ENCODE measurements around the gene BCKDHA. TPM values are rescaled to one million over a fixed set of nuclear protein-coding genes. Genes with fewer than 3 reads are reported as not detected.

BCKDHA gene
- total and polyA plus RNA-seq, 4 donors: 20.0 to 32.4 (median 28.4) TPM

DNA sequence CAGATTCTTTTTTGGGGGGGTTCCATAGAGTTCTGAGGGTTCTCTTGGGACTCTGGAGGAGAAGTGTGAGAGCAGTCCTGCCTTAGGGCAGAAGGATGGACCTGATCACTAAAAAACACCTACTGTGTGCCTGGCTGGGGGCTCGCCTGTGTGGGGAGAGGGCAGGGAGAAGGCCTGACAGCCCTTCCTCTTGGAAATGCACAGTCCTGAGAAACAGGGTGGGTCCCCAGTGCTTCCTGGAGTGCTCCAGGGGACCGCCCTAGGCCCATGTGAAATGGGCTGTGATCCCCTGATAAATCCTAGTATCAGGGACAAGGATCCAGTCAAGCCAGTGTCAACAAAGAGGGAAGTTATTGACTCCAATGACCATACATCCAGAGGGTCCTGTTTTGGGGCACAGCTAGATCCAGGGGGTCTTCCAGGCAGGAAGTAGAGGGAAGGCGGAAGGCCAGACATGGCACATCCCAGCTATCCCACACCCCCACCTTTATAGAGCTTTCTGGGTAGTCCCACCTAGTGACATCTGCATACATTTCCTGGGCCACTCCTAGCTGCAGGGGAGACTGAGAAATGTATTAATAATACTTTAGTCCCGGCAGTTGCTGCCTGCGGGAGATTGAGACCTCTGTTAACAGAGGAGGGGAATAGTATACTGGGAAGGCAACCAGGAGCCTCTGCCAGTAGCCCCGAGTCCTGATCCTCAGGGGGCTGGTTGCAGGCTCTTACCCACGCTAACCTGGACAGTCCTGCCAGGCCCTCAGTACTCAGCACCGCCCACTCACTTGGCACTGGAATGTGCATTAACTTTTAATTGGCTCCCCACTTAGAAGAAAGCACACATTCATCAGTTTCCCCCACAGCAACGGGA, 13.7 kb downstream of the BCKDHA start:
- 68% methylated on average over 7 of the region's 9 CpGs for whole genome bisulfite sequencing (ENCODE audit: insufficient coverage)
- no peak overlapping the region for H3K4me3 ChIP-seq (ENCODE audit: low read depth, low read length)
- peaks cover 55% of the 10 kb centered on the region for H3K36me3 ChIP-seq (ENCODE audit: control insufficient read depth, insufficient read depth, low read length)
- H3K9me3 ChIP-seq (ENCODE audit: control insufficient read depth, insufficient read depth, low read length): no peaks in the 10 kb centered on the region
- no peak for DNase-seq (ENCODE audit: low read depth in 4 of 6, low spot score in 6 of 6)
- no peak overlapping the region for H3K27ac ChIP-seq (ENCODE audit: low read depth, low read length)
- no peaks in the 10 kb centered on the region for H3K27me3 ChIP-seq (ENCODE audit: control insufficient read depth, insufficient read depth, low read length)
- peaks cover 15% of the 10 kb centered on the region for H3K4me1 ChIP-seq (ENCODE audit: control insufficient read depth, insufficient read depth, low read length)

DNA sequence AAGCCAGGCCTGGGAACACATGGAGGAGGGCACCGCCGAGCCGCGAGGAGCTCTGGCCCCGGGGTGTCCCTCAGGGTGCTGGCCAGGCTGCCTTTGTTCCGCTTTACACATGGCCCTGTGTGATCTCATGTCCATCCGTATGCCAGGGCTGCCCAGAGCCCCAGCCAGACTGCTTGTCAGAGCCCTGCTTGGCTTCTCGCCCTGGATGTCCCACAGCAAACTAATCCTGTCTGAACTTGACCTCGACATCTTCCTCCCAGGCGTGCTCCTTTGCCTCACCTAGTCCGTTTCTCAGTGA, 14.3 kb downstream of the BCKDHA start:
- DNase-seq (ENCODE audit: low read depth in 4 of 6, low spot score in 6 of 6): no peak
- Histone ChIP-seq H3K4me3 (ENCODE audit: low read depth, low read length) (no peak overlapping the region), H3K4me1 (ENCODE audit: control insufficient read depth, insufficient read depth, low read length) (peaks cover 15% of the 10 kb centered on the region), H3K36me3 (ENCODE audit: control insufficient read depth, insufficient read depth, low read length) (peaks cover 61% of the 10 kb centered on the region), H3K27ac (ENCODE audit: low read depth, low read length) (no peak overlapping the region), H3K9me3 (ENCODE audit: control insufficient read depth, insufficient read depth, low read length) (no peaks in the 10 kb centered on the region), H3K27me3 (ENCODE audit: control insufficient read depth, insufficient read depth, low read length) (no peaks in the 10 kb centered on the region)
- WGBS (ENCODE audit: insufficient coverage): 57% methylated on average over 11 of the region's 11 CpGs

DNA sequence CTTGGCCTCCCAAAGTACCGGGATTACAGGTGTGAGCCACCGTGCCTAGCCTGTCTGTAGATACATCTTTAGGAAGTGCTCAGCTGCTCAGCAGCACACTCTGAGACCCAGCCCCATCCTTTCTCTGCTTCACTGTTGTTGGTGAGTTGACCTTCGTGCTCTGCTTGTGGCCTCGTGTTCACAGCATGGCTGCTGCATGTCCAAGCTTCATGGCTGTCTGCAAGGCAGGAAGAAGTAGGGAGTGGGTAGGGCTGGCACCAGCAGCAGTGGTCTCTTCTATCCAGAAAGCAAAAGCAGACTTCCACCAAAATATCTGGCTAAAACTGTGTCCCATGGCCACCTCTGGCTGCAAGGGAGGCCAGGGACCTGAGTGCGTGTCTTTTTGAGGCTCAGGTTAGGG, 15.3 kb downstream of the BCKDHA start:
- 93% methylated on average over 5 of the region's 5 CpGs for WGBS (ENCODE audit: insufficient coverage)
- no peaks in the 10 kb centered on the region for H3K27me3 ChIP-seq (ENCODE audit: control insufficient read depth, insufficient read depth, low read length)
- no peak for DNase-seq (ENCODE audit: low read depth in 4 of 6, low spot score in 6 of 6)
- H3K27ac ChIP-seq (ENCODE audit: low read depth, low read length): no peak overlapping the region
- H3K9me3 ChIP-seq (ENCODE audit: control insufficient read depth, insufficient read depth, low read length): no peaks in the 10 kb centered on the region
- H3K36me3 ChIP-seq (ENCODE audit: control insufficient read depth, insufficient read depth, low read length): peaks cover 71% of the 10 kb centered on the region
- H3K4me3 ChIP-seq (ENCODE audit: low read depth, low read length): no peak overlapping the region
- H3K4me1 ChIP-seq (ENCODE audit: control insufficient read depth, insufficient read depth, low read length): peaks cover 15% of the 10 kb centered on the region

DNA sequence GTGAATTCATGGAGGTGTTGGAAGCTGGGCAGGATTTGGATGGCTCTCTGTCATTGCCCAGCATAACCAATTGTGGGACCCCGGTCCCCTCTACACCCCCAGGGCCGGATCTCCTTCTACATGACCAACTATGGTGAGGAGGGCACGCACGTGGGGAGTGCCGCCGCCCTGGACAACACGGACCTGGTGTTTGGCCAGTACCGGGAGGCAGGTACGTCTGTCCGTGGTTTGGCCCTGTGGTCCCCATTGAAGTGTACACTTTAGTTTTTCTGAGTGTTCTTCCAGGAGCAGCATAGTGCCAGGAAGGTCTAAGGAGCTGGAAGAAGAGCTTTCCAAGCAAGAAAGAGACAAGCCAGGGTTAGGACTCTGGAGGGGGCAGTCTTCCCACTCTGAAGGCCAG, 16.3 kb downstream of the BCKDHA start:
- WGBS (ENCODE audit: insufficient coverage): 93% methylated on average over 9 of the region's 10 CpGs
- DNase-seq (ENCODE audit: low read depth in 4 of 6, low spot score in 6 of 6): no peak
- no peaks in the 10 kb centered on the region for H3K27me3 ChIP-seq (ENCODE audit: control insufficient read depth, insufficient read depth, low read length)
- no peak overlapping the region for H3K4me3 ChIP-seq (ENCODE audit: low read depth, low read length)
- H3K36me3 ChIP-seq (ENCODE audit: control insufficient read depth, insufficient read depth, low read length): peaks cover 79% of the 10 kb centered on the region
- no peak overlapping the region for H3K27ac ChIP-seq (ENCODE audit: low read depth, low read length)
- no peaks in the 10 kb centered on the region for H3K9me3 ChIP-seq (ENCODE audit: control insufficient read depth, insufficient read depth, low read length)
- peaks cover 15% of the 10 kb centered on the region for H3K4me1 ChIP-seq (ENCODE audit: control insufficient read depth, insufficient read depth, low read length)

DNA sequence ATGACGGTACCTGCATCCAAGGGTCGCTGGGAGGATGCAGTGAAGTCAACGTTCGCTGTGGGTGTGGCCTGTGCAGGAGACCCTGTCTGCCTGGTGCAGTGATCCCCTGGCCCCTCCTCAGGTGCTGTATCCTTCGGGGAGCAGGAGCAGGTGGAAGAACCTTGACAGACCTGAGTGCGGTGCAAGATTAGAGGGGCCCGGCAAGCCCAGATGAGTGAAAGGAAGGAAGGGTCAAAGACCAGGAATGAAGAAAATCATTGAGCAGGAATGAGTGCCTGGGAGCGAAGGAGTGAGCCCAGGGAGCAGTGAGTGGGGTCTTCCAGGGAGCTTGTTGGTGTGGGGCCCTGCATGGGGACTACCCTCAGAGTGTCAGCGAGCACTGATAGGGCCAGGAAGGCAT, 16.8 kb downstream of the BCKDHA start:
- no peak overlapping the region for H3K27ac ChIP-seq (ENCODE audit: low read depth, low read length)
- peaks cover 15% of the 10 kb centered on the region for H3K4me1 ChIP-seq (ENCODE audit: control insufficient read depth, insufficient read depth, low read length)
- H3K9me3 ChIP-seq (ENCODE audit: control insufficient read depth, insufficient read depth, low read length): no peaks in the 10 kb centered on the region
- no peak overlapping the region for H3K4me3 ChIP-seq (ENCODE audit: low read depth, low read length)
- H3K27me3 ChIP-seq (ENCODE audit: control insufficient read depth, insufficient read depth, low read length): no peaks in the 10 kb centered on the region
- 90% methylated on average over 9 of the region's 9 CpGs for WGBS (ENCODE audit: insufficient coverage)
- H3K36me3 ChIP-seq (ENCODE audit: control insufficient read depth, insufficient read depth, low read length): peaks cover 84% of the 10 kb centered on the region
- no peak for DNase-seq (ENCODE audit: low read depth in 4 of 6, low spot score in 6 of 6)

DNA sequence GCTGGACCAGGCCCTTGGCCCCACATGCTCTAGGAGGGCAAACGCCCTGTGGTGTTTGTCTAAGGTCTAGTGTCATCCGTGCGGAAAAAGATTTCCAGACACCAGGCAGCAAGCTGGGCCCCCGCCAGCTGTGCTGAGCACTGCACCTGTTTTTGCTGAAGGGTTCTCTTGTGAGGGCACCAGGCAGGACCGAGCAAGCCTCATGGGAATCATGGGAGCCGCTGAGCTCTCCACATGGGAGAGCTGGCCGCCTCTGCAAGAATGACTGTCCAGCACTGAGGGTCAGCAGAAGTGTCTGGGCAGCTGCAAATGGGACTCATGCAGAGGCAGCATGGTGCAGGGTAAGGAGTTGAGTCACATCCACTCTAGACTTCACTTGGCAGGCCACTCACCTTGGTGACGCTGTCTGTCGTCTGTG, 17.5 kb downstream of the BCKDHA start:
- Histone ChIP-seq H3K4me1 (ENCODE audit: control insufficient read depth, insufficient read depth, low read length) (peaks cover 15% of the 10 kb centered on the region), H3K27me3 (ENCODE audit: control insufficient read depth, insufficient read depth, low read length) (no peaks in the 10 kb centered on the region), H3K36me3 (ENCODE audit: control insufficient read depth, insufficient read depth, low read length) (peaks cover 91% of the 10 kb centered on the region), H3K9me3 (ENCODE audit: control insufficient read depth, insufficient read depth, low read length) (no peaks in the 10 kb centered on the region), H3K27ac (ENCODE audit: low read depth, low read length) (no peak overlapping the region), H3K4me3 (ENCODE audit: low read depth, low read length) (no peak overlapping the region)
- 79% methylated on average over 7 of the region's 9 CpGs for WGBS (ENCODE audit: insufficient coverage)
- DNase-seq (ENCODE audit: low read depth in 4 of 6, low spot score in 6 of 6): no peak

DNA sequence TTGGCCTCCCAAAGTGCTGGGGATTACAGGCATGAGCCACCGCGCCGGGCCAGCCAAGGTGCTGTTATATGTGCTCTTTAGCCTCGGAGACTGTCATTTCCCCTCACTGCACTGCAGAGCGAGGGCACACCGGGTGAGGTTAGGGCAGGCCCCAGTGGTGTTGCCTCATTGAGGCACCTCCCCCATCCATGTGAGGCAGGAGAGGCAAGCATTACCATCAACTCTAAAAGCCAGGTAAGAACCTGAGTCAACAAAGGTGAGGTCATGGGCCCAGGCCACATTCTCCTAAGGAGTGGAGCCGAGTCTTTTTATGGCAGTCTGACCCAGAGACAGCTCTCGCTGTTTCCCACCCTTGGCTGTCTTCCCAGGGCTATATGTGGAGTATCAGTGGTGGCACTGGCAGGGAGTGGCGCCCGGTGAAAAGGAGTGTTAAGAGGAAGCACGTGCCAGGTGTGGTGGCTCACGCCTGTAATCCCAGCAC, 18.6 kb downstream of the BCKDHA start:
- 99% methylated on average over 12 of the region's 12 CpGs for WGBS (ENCODE audit: insufficient coverage)
- DNase-seq (ENCODE audit: low read depth in 4 of 6, low spot score in 6 of 6): no peak
- no peaks in the 10 kb centered on the region for H3K9me3 ChIP-seq (ENCODE audit: control insufficient read depth, insufficient read depth, low read length)

DNA sequence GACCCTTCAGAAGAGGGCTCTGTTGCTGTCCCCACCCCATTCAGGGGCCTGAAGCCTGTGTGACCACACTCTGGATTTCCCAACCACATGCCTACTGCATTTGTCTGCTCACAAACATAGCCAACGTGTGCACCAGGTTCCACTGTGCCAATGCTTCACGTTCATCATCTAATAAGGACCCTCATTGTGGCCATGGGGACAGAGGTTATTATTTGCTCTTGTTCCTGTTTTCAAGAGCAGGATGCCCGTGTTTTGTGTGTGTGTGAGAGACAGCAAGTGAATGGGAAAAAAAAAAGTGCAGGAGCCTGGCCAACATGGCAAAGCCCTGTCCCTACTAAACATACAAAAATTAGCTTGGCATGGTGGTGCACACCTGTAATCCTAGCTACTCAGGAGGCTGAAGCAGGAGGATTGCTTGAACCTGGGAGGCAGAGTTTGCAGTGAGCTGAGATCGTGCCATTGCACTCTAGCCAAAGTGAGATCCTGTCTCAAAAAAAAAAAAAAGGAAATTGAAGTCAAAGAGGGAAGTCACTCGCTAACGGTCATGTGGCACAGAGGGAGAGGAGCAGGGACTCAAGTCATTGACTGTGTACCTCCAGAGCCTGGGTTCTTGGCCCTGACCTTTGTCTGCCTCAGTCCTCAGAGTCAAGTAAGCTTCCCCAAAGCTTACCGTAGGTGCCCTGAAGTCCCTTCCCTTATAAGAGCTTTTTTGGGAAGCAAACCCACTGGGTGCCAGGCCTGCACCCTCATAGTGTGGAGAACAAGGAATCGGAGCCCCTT, 22.7 kb downstream of the BCKDHA start:
- no peaks in the 10 kb centered on the region for H3K9me3 ChIP-seq (ENCODE audit: control insufficient read depth, insufficient read depth, low read length)
- no peak overlapping the region for H3K4me3 ChIP-seq (ENCODE audit: low read depth, low read length)
- H3K27ac ChIP-seq (ENCODE audit: low read depth, low read length): no peak overlapping the region
- no peaks in the 10 kb centered on the region for H3K27me3 ChIP-seq (ENCODE audit: control insufficient read depth, insufficient read depth, low read length)
- WGBS (ENCODE audit: insufficient coverage): 94% methylated on average over 6 of the region's 8 CpGs
- no peak for DNase-seq (ENCODE audit: low read depth in 4 of 6, low spot score in 6 of 6)
- H3K36me3 ChIP-seq (ENCODE audit: control insufficient read depth, insufficient read depth, low read length): peaks cover 96% of the 10 kb centered on the region
- no peaks in the 10 kb centered on the region for H3K4me1 ChIP-seq (ENCODE audit: control insufficient read depth, insufficient read depth, low read length)

More for the DNA sequence above, 18.6 kb downstream of the BCKDHA start:
- Histone ChIP-seq H3K27ac (ENCODE audit: low read depth, low read length) (no peak overlapping the region), H3K36me3 (ENCODE audit: control insufficient read depth, insufficient read depth, low read length) (peaks cover 91% of the 10 kb centered on the region), H3K4me3 (ENCODE audit: low read depth, low read length) (no peak overlapping the region), H3K4me1 (ENCODE audit: control insufficient read depth, insufficient read depth, low read length) (peaks cover 10% of the 10 kb centered on the region), H3K27me3 (ENCODE audit: control insufficient read depth, insufficient read depth, low read length) (no peaks in the 10 kb centered on the region)

DNA sequence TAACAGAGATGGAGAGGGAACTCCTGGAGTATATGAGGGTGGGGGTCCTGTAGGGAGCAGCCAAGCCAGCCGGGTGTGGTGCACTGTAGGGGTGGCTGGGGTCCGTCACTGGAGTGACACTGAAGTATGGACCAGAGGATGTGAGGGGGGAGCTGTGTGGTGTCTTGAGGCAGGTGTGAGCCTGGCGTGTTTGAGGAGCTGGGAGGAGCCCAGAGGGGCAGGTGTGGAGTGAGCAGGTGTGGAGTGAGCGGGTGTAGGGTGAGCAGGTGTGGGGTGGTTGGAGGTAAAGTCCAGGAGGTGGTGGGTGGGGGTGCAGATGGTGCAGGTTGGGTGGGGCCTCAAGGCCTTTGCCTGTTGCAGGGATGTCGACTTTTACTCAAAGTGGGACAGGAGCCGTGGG, 23.7 kb downstream of the BCKDHA start:
- no peaks in the 10 kb centered on the region for H3K27me3 ChIP-seq (ENCODE audit: control insufficient read depth, insufficient read depth, low read length)
- no peaks in the 10 kb centered on the region for H3K4me1 ChIP-seq (ENCODE audit: control insufficient read depth, insufficient read depth, low read length)
- no peak for DNase-seq (ENCODE audit: low read depth in 4 of 6, low spot score in 6 of 6)
- no peak overlapping the region for H3K27ac ChIP-seq (ENCODE audit: low read depth, low read length)
- H3K9me3 ChIP-seq (ENCODE audit: control insufficient read depth, insufficient read depth, low read length): no peaks in the 10 kb centered on the region
- WGBS (ENCODE audit: insufficient coverage): 89% methylated on average over 6 of the region's 6 CpGs
- H3K36me3 ChIP-seq (ENCODE audit: control insufficient read depth, insufficient read depth, low read length): peaks cover 96% of the 10 kb centered on the region
- no peak overlapping the region for H3K4me3 ChIP-seq (ENCODE audit: low read depth, low read length)
